ENCODE measurements around the gene PRKN. TPM values are rescaled to one million over a fixed set of nuclear protein-coding genes. Genes with fewer than 3 reads are reported as not detected.

The PRKN gene
- total and polyA plus RNA-seq, 2 donors (not counting 3 experiments of a cell fraction or from before 2014, with no cell fraction given) = 0.06 TPM; not detected in 1

DNA sequence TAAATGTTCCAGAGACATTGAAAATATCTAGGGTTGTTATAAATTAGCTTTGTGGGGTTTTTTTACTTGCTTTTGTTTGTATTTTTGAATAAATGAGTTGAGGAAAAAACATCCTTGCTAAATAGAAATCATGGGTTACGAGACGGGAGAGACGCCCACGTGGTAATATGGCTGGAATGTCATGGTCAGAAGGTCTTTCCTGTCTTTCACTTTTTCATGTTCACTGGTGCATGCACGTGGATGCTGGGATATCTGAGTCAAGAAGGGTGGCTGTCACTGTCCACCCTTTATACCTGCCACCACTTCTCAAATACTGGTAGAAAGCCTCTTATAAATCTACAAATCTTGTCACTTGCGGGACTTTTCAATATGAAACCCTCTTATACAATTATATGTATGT, 1195.0 kb downstream of the PRKN start:
- dilution Hi-C loops (cut with MboI; ENCODE audit: extremely low pct_ligation_motif_present, low sequenced_read_pairs) = no loop called here

More for the DNA sequence above, 1195.0 kb downstream of the PRKN start:
- H3K9ac ChIP-seq (replicated peaks; ENCODE audit: extremely low read depth, insufficient read depth, low read length) = no peak overlapping the region
- H3K4me1 ChIP-seq (ENCODE audit: control insufficient read depth, extremely low read depth, insufficient read depth, low read length) = no peaks in the 10 kb centered on the region
- FAIRE-seq (no peak), DNase-seq (ENCODE audit: low read depth, low spot score) (no peak)
- no peak overlapping the region for H3K27ac ChIP-seq (ENCODE audit: insufficient read depth, low read depth, low read length)
- no peaks in the 10 kb centered on the region for H3K27me3 ChIP-seq (ENCODE audit: control insufficient read depth in 2 of 2, insufficient read depth in 2 of 2, low read length in 2 of 2)
- no peaks in the 10 kb centered on the region for H4K20me1 ChIP-seq (replicated peaks; ENCODE audit: control insufficient read depth, extremely low read depth, insufficient read depth, low read length)
- H2AFZ ChIP-seq (ENCODE audit: low read depth, low read length) = no peak overlapping the region
- no peak overlapping the region for H3K4me3 ChIP-seq (replicated peaks in 1 of 3; ENCODE audit: insufficient read depth in 1 of 3, low read depth in 1 of 3, low read length in 3 of 3)
- ChIA-PET CTCF (no interaction called here), POLR2A (no interaction called here)
- H3K4me2 ChIP-seq (ENCODE audit: insufficient read depth, low read length) = no peak overlapping the region
- TF ChIP-seq, protein P1, sequence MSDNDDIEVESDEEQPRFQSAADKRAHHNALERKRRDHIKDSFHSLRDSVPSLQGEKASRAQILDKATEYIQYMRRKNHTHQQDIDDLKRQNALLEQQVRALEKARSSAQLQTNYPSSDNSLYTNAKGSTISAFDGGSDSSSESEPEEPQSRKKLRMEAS (IDR thresholded peaks at IDR 0.05; ENCODE audit: insufficient read depth, insufficient read length) = no peak
- TF ChIP-seq POLR2AphosphoS5 (IDR thresholded peaks at IDR 0.05; ENCODE audit: insufficient read depth, low read depth, low read length) (no peak), POLR2A (IDR thresholded peaks at IDR 0.05; ENCODE audit: low read depth, low read length) (no peak), GATA2 (IDR thresholded peaks at IDR 0.05; ENCODE audit: insufficient read depth, insufficient read length, low read depth, low read length) (no peak), JUN (IDR thresholded peaks at IDR 0.05; ENCODE audit: borderline replicate concordance, insufficient read depth, insufficient read length, low read depth) (no peak), FOS (IDR thresholded peaks at IDR 0.05; ENCODE audit: borderline replicate concordance, insufficient read depth, low read length) (no peak), MYC (IDR thresholded peaks at IDR 0.05; ENCODE audit: low read depth, low read length) (no peak), EZH2 (IDR thresholded peaks at IDR 0.05; ENCODE audit: borderline replicate concordance, low read depth, low read length, severe bottlenecking) (no peak)
- TF ChIP-seq, protein P2, sequence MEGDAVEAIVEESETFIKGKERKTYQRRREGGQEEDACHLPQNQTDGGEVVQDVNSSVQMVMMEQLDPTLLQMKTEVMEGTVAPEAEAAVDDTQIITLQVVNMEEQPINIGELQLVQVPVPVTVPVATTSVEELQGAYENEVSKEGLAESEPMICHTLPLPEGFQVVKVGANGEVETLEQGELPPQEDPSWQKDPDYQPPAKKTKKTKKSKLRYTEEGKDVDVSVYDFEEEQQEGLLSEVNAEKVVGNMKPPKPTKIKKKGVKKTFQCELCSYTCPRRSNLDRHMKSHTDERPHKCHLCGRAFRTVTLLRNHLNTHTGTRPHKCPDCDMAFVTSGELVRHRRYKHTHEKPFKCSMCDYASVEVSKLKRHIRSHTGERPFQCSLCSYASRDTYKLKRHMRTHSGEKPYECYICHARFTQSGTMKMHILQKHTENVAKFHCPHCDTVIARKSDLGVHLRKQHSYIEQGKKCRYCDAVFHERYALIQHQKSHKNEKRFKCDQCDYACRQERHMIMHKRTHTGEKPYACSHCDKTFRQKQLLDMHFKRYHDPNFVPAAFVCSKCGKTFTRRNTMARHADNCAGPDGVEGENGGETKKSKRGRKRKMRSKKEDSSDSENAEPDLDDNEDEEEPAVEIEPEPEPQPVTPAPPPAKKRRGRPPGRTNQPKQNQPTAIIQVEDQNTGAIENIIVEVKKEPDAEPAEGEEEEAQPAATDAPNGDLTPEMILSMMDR (IDR thresholded peaks at IDR 0.05; ENCODE audit: extremely low read depth in 1 of 2, insufficient read depth in 1 of 2, low read depth in 1 of 2, low read length in 2 of 2) = no peak
- H3K9me3 ChIP-seq (replicated peaks; ENCODE audit: control insufficient read depth, insufficient read depth, low read length) = no peaks in the 10 kb centered on the region
- intact Hi-C loops (cut with micrococcal nuclease) = no loop called here
- no peaks in the 10 kb centered on the region for H3K36me3 ChIP-seq (ENCODE audit: control insufficient read depth in 2 of 2, extremely low read depth in 1 of 2, insufficient read depth in 2 of 2, low read length in 2 of 2)
- no peaks in the 10 kb centered on the region for H3K9me1 ChIP-seq (replicated peaks; ENCODE audit: control insufficient read depth, extremely low read depth, insufficient read depth, low read length)
- BruUV-seq (replicated peaks) = no TSS peak
- H3K79me2 ChIP-seq (ENCODE audit: control insufficient read depth, insufficient read depth, low read length) = no peaks in the 10 kb centered on the region

Measured in endothelial cell of umbilical vein (primary cell).